Peyer's patch (tissue), 4 donors: ENCODE measurements around the gene SERGEF. TPM values are rescaled to one million over a fixed set of nuclear protein-coding genes. Genes with fewer than 3 reads are reported as not detected.

Experiments
- DNase-seq, 3 donors: peaks; one replicate each; pipeline ENCODE4 v3.0.0-alpha.2; 2017 to 2019
- H3K27ac ChIP-seq, 4 donors: fragments of 200-600 bp; sonication (generic); one replicate each; pipeline ENCODE4 v1.5.1; 2016 to 2019
- H3K27me3 ChIP-seq, 2 donors: fragments of 200-600 bp; sonication (generic); one replicate each; pipeline ENCODE4 v1.5.1; 2019
- H3K36me3 ChIP-seq, 3 donors: fragments of 200-600 bp; sonication (generic); one replicate each; pipeline ENCODE4 v1.5.1; 2016 to 2019
- H3K4me1 ChIP-seq, 4 donors: fragments of 200-600 bp; sonication (generic); one replicate each; pipeline ENCODE4 v1.5.1; 2016 to 2019
- H3K4me3 ChIP-seq, 4 donors: fragments of 200-600 bp; sonication (generic); 1 replicate in 3 of 4; 2 replicates in 1 of 4; pipeline ENCODE4 v1.5.1; 2016 to 2019; ENCODE audit warnings: mild to moderate bottlenecking in 1 of 4
- H3K9me3 ChIP-seq, 4 donors: fragments of 200-600 bp; sonication (generic); one replicate each; pipeline ENCODE4 v1.5.1; 2016 to 2019; ENCODE audit warnings: mild to moderate bottlenecking in 1 of 4
- CTCF ChIP-seq, 6 experiments: fragments of 450-650 bp in 4 of 6; fragments of 200-600 bp in 2 of 6; sonication (generic) in 1 of 6; IDR thresholded peaks; one replicate each; pipeline ENCODE4 v1.5.1; 2017 to 2019; ENCODE audit warnings: antibody characterized with exemption in 6 of 6, mild to moderate bottlenecking in 3 of 6, moderate library complexity in 1 of 6
- POLR2A ChIP-seq, 2 donors: fragments of 450-650 bp; IDR thresholded peaks; one replicate each; pipeline ENCODE4 v1.5.1; 2017; ENCODE audit warnings: antibody characterized with exemption in 2 of 2, mild to moderate bottlenecking in 2 of 2, moderate library complexity in 2 of 2
- total RNA-seq, 4 donors: library from RNA; depleted of rRNA; stranded (reverse); fragments of >200 nt; gene quantifications; one replicate each; pipeline ENCODE4 v1.1.0, GENCODE V29; 2016

SERGEF gene
- total RNA-seq, 4 donors from 2014 or later, result 19.4 to 40.4 (median 27.7) TPM

- H3K9me3 ChIP-seq, result no peaks in the 10 kb centered on the region
- H3K4me1 ChIP-seq, result no peaks in the 10 kb centered on the region
- H3K27ac ChIP-seq, result no peak overlapping the region
- H3K27me3 ChIP-seq, result no peaks in the 10 kb centered on the region
- no peak overlapping the region for H3K4me3 ChIP-seq
- no peak for DNase-seq
- H3K36me3 ChIP-seq, result no peaks in the 10 kb centered on the region
- TF ChIP-seq CTCF (IDR thresholded peaks at IDR 0.05) (no peak), POLR2A (IDR thresholded peaks at IDR 0.05) (no peak)
Measured at GRCh38 chr11:17794981-17795380, 217.9 kb downstream of the SERGEF start.

GRCh38 chr11:17793642-17794170, 219.1 kb downstream of the SERGEF start:
- Histone ChIP-seq H3K36me3 (no peaks in the 10 kb centered on the region), H3K4me1 (no peaks in the 10 kb centered on the region), H3K27me3 (no peaks in the 10 kb centered on the region), H3K4me3 (no peak overlapping the region), H3K9me3 (no peaks in the 10 kb centered on the region), H3K27ac (no peak overlapping the region)
- TF ChIP-seq CTCF (IDR thresholded peaks at IDR 0.05), result no peak
- TF ChIP-seq POLR2A (IDR thresholded peaks at IDR 0.05), result no peak
- no peak for DNase-seq

- DNase-seq, result no peak
- no peaks in the 10 kb centered on the region for H3K36me3 ChIP-seq
- no peak overlapping the region for H3K4me3 ChIP-seq
- H3K27me3 ChIP-seq, result no peaks in the 10 kb centered on the region
- no peaks in the 10 kb centered on the region for H3K4me1 ChIP-seq
- H3K9me3 ChIP-seq, result no peaks in the 10 kb centered on the region
- H3K27ac ChIP-seq, result no peak overlapping the region
- no peak for TF ChIP-seq CTCF (IDR thresholded peaks at IDR 0.05)
- no peak for TF ChIP-seq POLR2A (IDR thresholded peaks at IDR 0.05)
Measured at GRCh38 chr11:17792161-17792560, 220.7 kb downstream of the SERGEF start.

- Histone ChIP-seq H3K27me3 (no peaks in the 10 kb centered on the region), H3K4me1 (no peaks in the 10 kb centered on the region), H3K9me3 (no peaks in the 10 kb centered on the region), H3K27ac (no peak overlapping the region), H3K4me3 (no peak overlapping the region), H3K36me3 (no peaks in the 10 kb centered on the region)
- TF ChIP-seq CTCF (IDR thresholded peaks at IDR 0.05), result no peak
- no peak for TF ChIP-seq POLR2A (IDR thresholded peaks at IDR 0.05)
- no peak for DNase-seq
Measured at GRCh38 chr11:17791144-17791543, 221.7 kb downstream of the SERGEF start.

GRCh38 chr11:17790453-17790852, 222.4 kb downstream of the SERGEF start:
- no peak for DNase-seq
- H3K4me3 ChIP-seq, result no peak overlapping the region

More at GRCh38 chr11:17790453-17790852, 222.4 kb downstream of the SERGEF start:
- Histone ChIP-seq H3K27ac (no peak overlapping the region), H3K9me3 (no peaks in the 10 kb centered on the region), H3K27me3 (no peaks in the 10 kb centered on the region), H3K4me1 (no peaks in the 10 kb centered on the region), H3K36me3 (no peaks in the 10 kb centered on the region)
- TF ChIP-seq POLR2A (IDR thresholded peaks at IDR 0.05), result no peak
- TF ChIP-seq CTCF (IDR thresholded peaks at IDR 0.05), result no peak
